DMS79 treated with DMSO at 0.1 percent for 48 hours (cell line): ENCODE data around the gene TPGS1.

Experiments
- DNase-seq: peaks from one replicate; lab custom pipeline; 2025; lab: John Stamatoyannopoulos, UW

Gene TPGS1

GRCh38 chr19:539429-540030 lies 32.2 kb downstream of the TPGS1 start:
- DNase-seq: no peak

GRCh38 chr19:540867-541637 lies 33.8 kb downstream of the TPGS1 start:
- no peak for DNase-seq

- no peak for DNase-seq
Observed at GRCh38 chr19:541699-542098, 34.4 kb downstream of the TPGS1 start.

- no peak for DNase-seq
Observed at GRCh38 chr19:542173-542866, 35.0 kb downstream of the TPGS1 start.

GRCh38 chr19:543910-544608 lies 36.8 kb downstream of the TPGS1 start, which contains the start of gene GZMM:
TSS of gene GZMM (plus strand) at chr19:544053. CDS start at chr19:544072, 19 bp downstream.
- DNase-seq: no peak

GRCh38 chr19:547117-547516 lies 39.8 kb downstream of the TPGS1 start:
- no peak for DNase-seq

- no peak for DNase-seq
Observed at GRCh38 chr19:547836-548720, 40.8 kb downstream of the TPGS1 start.

GRCh38 chr19:548886-549830 lies 41.9 kb downstream of the TPGS1 start:
- no peak for DNase-seq

- no peak for DNase-seq
Observed at GRCh38 chr19:554817-555216, 47.5 kb downstream of the TPGS1 start.

GRCh38 chr19:555474-555808 lies 48.1 kb downstream of the TPGS1 start:
- no peak for DNase-seq

GRCh38 chr19:556611-557382 lies 49.5 kb downstream of the TPGS1 start:
- DNase-seq: no peak

GRCh38 chr19:558770-559439 lies 51.6 kb downstream of the TPGS1 start:
- DNase-seq: no peak

- DNase-seq: no peak
Observed at GRCh38 chr19:560121-560520, 52.8 kb downstream of the TPGS1 start.

GRCh38 chr19:566403-566802 lies 59.1 kb downstream of the TPGS1 start:
- DNase-seq: no peak

- no peak for DNase-seq
Observed at GRCh38 chr19:566844-567243, 59.5 kb downstream of the TPGS1 start.

- DNase-seq: no peak
Observed at GRCh38 chr19:567296-567900, 60.1 kb downstream of the TPGS1 start.
